ENCODE data around the gene LIX1. TPM values are rescaled to one million over a fixed set of nuclear protein-coding genes. Genes with fewer than 3 reads are reported as not detected.

LIX1 gene
- total RNA-seq, 2 experiments from 2014 or later = not detected

DNA sequence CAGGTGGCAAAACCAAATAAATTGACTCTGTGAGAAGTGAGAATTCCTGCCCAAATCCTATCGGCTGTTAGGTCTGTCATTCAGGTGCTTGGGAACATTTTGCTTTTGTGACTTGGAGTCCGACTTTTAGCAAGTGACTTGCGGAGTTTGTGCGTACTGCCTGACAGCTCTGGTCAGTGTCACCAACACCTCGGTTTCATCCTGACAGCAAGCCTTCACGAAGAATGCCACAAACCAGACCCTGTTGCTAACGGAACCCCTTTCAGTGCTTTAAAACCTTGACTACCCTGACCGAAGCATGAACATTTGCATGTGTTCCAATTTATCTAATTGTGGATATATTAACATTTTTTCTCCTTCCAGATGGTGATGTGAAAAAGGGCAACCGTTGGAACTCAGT lies 26.5 kb downstream of the LIX1 start:
- H3K27me3 Mint-ChIP-seq = no peaks in the 10 kb centered on the region
- H3K36me3 Mint-ChIP-seq (ENCODE audit: low read depth) = no peaks in the 10 kb centered on the region
- ChIA-PET CTCF (interaction anchor here (0.7 kb wide), 1 partner anchor 330 kb away, joined by 3 read pairs; no protein-coding TSS in a partner anchor), POLR2A (no interaction called here)
- peaks cover 4% of the 10 kb centered on the region for H3K4me1 Mint-ChIP-seq
- H3K27ac Mint-ChIP-seq = no peak overlapping the region
- no peak for DNase-seq
- no peak overlapping the region for H3K4me3 Mint-ChIP-seq
- H3K9me3 Mint-ChIP-seq = no peaks in the 10 kb centered on the region

DNA sequence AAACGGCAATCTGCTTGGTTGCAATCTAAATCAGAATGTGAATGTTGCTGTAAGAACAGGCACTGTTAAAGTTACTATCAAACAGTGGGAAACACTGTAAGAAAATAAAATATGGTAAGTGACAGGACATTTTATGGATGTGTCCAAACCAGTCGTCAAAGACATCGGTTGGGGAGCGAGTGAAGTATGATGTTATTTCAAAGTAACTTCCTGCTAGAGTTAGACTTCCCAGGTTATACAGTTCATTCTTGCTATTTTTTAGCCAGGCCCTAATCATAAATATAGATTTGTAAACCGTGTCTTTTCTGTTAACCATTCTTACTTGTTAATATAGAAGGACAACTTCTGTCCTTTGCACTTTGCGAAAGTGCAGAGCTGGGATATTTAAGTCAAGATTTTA lies 30.2 kb downstream of the LIX1 start:
- peaks cover 3% of the 10 kb centered on the region for H3K27me3 Mint-ChIP-seq
- ChIA-PET POLR2A (no interaction called here), CTCF (interaction anchor here (0.7 kb wide), 1 partner anchor 197 kb away, joined by 4 read pairs; no protein-coding TSS in a partner anchor)
- no peak for DNase-seq
- H3K4me1 Mint-ChIP-seq = peaks cover 4% of the 10 kb centered on the region
- no peak overlapping the region for H3K4me3 Mint-ChIP-seq
- H3K36me3 Mint-ChIP-seq (ENCODE audit: low read depth) = no peaks in the 10 kb centered on the region
- H3K9me3 Mint-ChIP-seq = no peaks in the 10 kb centered on the region
- H3K27ac Mint-ChIP-seq = no peak overlapping the region

DNA sequence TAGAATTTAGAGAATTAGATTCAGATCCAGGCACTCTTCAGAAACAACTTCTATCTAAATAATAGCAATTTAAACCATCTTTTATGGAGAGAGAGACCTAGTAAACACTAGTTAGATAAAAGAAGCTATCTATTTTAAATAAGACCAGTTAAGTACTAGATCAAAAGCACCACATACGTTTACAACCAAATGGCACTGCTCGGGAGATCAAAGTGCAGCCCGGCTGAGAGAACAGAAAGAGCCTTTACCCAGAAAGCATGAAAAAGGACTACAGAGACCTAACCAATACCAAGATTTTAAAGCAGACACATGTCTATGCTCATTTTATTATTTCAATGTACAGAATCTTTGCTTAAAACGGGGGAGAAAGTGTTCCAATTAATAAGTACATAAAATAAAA lies 30.8 kb downstream of the LIX1 start:
- no peak for DNase-seq
- H3K9me3 Mint-ChIP-seq = no peaks in the 10 kb centered on the region
- no peaks in the 10 kb centered on the region for H3K36me3 Mint-ChIP-seq (ENCODE audit: low read depth)
- ChIA-PET POLR2A (no interaction called here), CTCF (interaction anchor here (1.2 to 1.3 kb wide), 2 partner anchors 17 to 27 kb away, joined by 3 to 4 read pairs; no protein-coding TSS in a partner anchor)
- H3K27me3 Mint-ChIP-seq = peaks cover 4% of the 10 kb centered on the region
- H3K27ac Mint-ChIP-seq = no peak overlapping the region
- no peak overlapping the region for H3K4me3 Mint-ChIP-seq
- H3K4me1 Mint-ChIP-seq = peaks cover 4% of the 10 kb centered on the region

DNA sequence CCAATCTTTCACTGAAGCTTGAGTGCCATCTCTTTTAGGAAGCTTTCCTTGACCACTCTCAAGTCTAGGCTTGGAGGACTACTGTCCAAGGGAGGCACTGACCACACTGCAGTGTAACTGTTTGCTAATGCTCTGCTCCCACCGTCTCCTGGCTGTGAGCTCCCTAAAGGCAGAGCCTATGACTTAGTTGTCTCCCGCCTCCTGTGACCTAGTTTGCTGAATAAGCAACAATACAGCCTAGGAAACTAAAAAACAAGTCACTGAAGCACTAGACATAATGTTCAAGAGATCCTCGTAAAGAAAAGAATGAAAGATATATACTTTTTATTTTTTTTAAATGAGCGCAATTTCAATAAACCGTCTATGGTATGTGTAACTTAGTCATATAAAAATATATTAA lies 31.4 kb downstream of the LIX1 start:
- Mint-ChIP-seq H3K27me3 (peaks cover 4% of the 10 kb centered on the region), H3K4me3 (no peak overlapping the region), H3K4me1 (peaks cover 4% of the 10 kb centered on the region), H3K27ac (no peak overlapping the region), H3K9me3 (no peaks in the 10 kb centered on the region), H3K36me3 (ENCODE audit: low read depth) (no peaks in the 10 kb centered on the region)
- POLR2A ChIA-PET = no interaction called here
- CTCF ChIA-PET = interaction anchor here (1.2 to 1.3 kb wide), 2 partner anchors 16 to 28 kb away, joined by 3 to 4 read pairs; no protein-coding TSS in a partner anchor
- DNase-seq = no peak

DNA sequence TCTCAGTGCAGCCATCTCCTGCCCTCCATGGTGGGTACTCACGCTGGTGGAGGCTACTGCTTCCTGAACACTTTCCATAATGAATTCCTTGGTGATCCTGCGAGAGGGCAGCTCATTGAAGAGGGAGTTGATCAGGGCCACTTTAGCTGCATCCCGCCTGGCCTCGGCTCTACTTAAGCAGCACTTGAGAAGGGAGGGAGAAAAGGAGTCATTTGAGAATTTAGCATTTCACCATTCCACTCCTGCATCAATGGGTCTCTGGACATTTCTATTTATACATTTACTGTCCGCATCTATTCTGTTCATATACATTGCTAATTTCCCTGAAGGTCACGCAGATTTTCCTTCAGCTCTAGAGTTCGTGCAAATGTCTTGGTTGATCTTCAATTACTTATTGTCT lies 35.1 kb downstream of the LIX1 start:
- H3K4me3 Mint-ChIP-seq = no peak overlapping the region
- H3K27ac Mint-ChIP-seq = no peak overlapping the region
- H3K4me1 Mint-ChIP-seq = peaks cover 4% of the 10 kb centered on the region
- no peaks in the 10 kb centered on the region for H3K36me3 Mint-ChIP-seq (ENCODE audit: low read depth)
- no peak for DNase-seq
- ChIA-PET POLR2A (no interaction called here), CTCF (no interaction called here)
- peaks cover 4% of the 10 kb centered on the region for H3K27me3 Mint-ChIP-seq
- H3K9me3 Mint-ChIP-seq = no peaks in the 10 kb centered on the region

DNA sequence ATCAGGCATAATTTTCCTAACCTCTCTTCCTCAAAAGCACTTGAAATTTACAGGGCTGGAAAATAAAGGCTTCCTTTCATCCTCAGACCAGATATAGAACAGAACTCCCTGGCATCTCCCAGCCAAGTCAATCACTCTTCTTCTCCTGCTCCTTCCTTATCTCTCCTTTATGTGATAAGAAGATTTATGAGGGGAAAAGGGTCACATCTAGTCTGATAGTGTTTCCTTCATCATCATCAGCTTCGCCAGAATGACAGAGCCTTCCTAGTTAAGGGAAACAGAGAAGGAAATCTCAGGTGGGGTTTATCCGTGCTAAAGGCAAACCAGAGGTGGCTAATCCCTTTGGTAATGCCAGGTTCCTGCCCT lies 36.2 kb downstream of the LIX1 start:
- peaks cover 4% of the 10 kb centered on the region for H3K27me3 Mint-ChIP-seq
- H3K4me3 Mint-ChIP-seq = no peak overlapping the region
- DNase-seq = no peak
- ChIA-PET CTCF (no interaction called here), POLR2A (no interaction called here)
- H3K9me3 Mint-ChIP-seq = no peaks in the 10 kb centered on the region
- no peaks in the 10 kb centered on the region for H3K4me1 Mint-ChIP-seq
- H3K36me3 Mint-ChIP-seq (ENCODE audit: low read depth) = no peaks in the 10 kb centered on the region
- no peak overlapping the region for H3K27ac Mint-ChIP-seq

DNA sequence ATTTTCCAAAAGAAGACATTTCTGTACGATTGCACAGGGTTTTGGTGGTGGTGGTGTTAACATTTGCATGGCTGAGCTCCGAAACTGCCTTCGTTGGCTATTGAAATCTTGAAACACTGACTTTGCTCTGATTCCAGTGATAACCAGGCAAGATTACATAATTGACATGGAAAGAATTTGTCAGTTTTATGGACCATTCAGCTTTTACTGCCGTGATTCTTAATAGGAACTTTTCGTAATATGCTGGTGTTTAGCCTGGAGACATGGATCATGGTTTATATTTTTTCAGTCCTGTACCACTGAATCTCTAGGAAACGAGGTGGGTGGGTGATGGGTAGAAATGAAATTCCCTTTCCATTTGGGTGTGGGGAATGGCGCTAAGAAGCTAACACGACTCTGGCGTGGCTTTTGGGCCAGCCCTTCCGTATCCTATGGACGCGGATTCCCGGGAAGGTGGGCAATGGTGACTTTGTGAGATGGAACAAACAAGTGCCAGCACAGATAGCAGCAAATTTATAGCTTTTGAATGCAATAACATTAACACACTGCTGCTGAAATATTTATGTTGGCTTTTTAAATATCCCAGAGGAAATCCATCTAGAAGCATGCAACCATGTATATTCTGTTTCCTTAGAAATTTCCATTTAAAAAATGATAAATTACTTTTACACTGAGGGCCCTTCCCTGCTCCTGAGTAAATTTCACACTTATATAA lies 36.8 kb downstream of the LIX1 start:
- Mint-ChIP-seq H3K9me3 (no peaks in the 10 kb centered on the region), H3K27me3 (peaks cover 4% of the 10 kb centered on the region), H3K27ac (no peak overlapping the region), H3K36me3 (ENCODE audit: low read depth) (no peaks in the 10 kb centered on the region), H3K4me3 (no peak overlapping the region), H3K4me1 (no peaks in the 10 kb centered on the region)
- DNase-seq = no peak
- POLR2A ChIA-PET = no interaction called here
- CTCF ChIA-PET = no interaction called here

DNA sequence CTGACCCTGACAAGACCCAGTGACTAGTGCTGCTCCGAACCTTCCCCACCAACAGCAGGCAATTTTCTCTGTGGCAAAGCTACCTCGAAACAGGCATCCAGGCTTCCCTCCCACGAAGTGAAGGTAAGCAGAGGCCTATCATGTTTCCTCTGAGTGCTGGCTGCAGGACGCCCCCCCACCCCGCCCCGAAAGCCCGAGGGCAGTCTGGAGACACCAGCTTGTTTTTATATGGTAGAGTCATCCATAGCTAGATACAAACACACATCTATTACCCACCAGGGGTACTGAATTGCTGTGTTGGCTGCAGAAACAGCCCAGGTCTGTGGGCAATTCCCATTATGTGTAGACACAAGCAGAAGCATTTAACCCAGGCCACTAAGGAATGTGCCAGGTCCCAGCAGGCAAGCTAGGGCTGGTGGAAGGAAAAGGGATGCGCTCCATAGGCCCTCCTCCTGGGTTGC lies 40.4 kb downstream of the LIX1 start:
- POLR2A ChIA-PET = no interaction called here
- CTCF ChIA-PET = interaction anchor here (1.0 kb wide), 1 partner anchor 32 kb away, joined by 3 read pairs; no protein-coding TSS in a partner anchor
- H3K9me3 Mint-ChIP-seq = no peaks in the 10 kb centered on the region
- H3K4me1 Mint-ChIP-seq = no peaks in the 10 kb centered on the region
- DNase-seq = no peak
- H3K27ac Mint-ChIP-seq = no peak overlapping the region
- peaks cover 16% of the 10 kb centered on the region for H3K27me3 Mint-ChIP-seq
- H3K4me3 Mint-ChIP-seq = no peak overlapping the region
- no peaks in the 10 kb centered on the region for H3K36me3 Mint-ChIP-seq (ENCODE audit: low read depth)

DNA sequence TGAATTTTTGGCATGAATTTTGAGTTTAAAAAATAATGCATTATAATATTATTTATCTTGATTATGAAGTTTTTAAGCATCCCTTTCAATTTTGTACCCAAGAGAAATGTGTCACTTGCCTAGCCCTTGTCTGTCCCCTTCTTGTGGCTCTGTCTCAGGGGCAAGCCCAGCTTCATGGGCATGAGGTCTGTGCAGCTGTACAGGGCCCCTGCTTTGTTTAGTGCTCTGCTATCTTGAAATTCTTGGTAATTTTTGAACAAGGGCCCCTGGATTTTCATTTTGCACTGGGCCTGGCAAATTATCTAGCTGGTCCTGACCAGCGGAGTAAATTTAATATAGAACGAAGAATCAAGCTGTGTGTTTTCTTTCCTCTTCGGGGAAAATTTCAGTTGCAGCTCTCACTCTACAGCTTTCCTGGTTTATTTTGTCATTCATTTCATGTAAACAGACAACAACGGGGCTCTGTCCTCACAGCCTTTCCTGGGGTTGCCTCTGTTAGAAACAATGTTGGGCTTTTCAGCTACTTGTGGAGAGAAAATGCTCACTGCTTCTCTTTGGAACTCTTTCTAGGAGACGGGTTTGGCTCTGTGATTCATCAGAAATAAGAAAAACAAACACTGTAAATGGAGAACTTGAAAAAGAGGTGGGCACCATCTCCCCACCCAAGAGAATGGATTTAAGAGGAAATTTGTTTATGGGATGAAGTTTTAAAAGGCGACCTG lies 41.1 kb downstream of the LIX1 start:
- DNase-seq = no peak
- H3K9me3 Mint-ChIP-seq = no peaks in the 10 kb centered on the region
- CTCF ChIA-PET = interaction anchor here (1.0 kb wide), 1 partner anchor 31 kb away, joined by 3 read pairs; no protein-coding TSS in a partner anchor
- peaks cover 17% of the 10 kb centered on the region for H3K27me3 Mint-ChIP-seq
- H3K4me3 Mint-ChIP-seq = no peak overlapping the region
- POLR2A ChIA-PET = no interaction called here
- peaks cover 3% of the 10 kb centered on the region for H3K4me1 Mint-ChIP-seq
- no peak overlapping the region for H3K27ac Mint-ChIP-seq
- H3K36me3 Mint-ChIP-seq (ENCODE audit: low read depth) = no peaks in the 10 kb centered on the region

DNA sequence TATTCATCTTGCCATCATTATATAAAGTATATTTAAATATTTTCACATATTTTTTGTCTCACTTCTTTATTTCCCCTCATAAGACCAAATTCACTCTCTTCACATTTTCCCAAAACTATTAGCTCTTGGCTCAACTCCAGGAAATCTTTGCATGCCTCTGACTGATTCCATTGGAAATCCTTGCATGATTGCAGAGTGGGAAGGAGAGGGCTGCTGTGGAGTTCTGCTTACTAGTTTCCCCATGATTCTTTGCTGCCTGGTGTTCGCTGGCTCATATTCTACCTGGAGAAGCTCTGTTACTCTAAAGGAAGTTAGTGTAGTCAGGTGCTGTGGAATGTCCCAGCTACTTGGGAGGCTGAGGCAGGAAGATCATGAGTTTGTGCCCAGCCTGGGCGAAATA lies 41.9 kb downstream of the LIX1 start:
- Mint-ChIP-seq H3K27me3 (peaks cover 17% of the 10 kb centered on the region), H3K9me3 (no peaks in the 10 kb centered on the region), H3K36me3 (ENCODE audit: low read depth) (no peaks in the 10 kb centered on the region), H3K4me1 (peaks cover 11% of the 10 kb centered on the region), H3K4me3 (no peak overlapping the region), H3K27ac (no peak overlapping the region)
- POLR2A ChIA-PET = no interaction called here
- CTCF ChIA-PET = interaction anchor here (0.6 kb wide), 1 partner anchor 39 kb away, joined by 3 read pairs; no protein-coding TSS in a partner anchor
- DNase-seq = no peak

DNA sequence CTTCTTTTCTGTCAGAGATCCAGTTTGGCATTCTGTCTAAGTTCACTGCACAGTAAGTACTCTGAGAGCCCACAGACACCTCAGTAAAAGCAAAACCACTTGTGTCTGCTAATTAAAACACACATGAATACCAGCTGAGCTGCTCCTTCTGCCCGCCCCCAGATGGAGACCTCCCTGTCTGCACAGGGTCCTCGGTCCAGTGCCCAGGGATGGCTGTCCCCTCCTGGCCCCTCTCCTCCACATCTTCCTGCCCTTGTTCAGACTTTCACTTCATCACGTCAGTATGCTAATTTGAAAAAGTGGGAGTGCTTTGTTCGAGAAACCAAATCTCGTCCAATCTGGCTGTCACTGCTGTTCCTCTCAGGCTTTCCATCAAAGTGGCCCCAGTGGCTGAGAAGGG lies 43.5 kb downstream of the LIX1 start:
- no peak for DNase-seq
- Mint-ChIP-seq H3K4me1 (peaks cover 24% of the 10 kb centered on the region), H3K27ac (no peak overlapping the region), H3K9me3 (peaks cover 2% of the 10 kb centered on the region), H3K4me3 (no peak overlapping the region), H3K36me3 (ENCODE audit: low read depth) (peaks cover 4% of the 10 kb centered on the region), H3K27me3 (peaks cover 17% of the 10 kb centered on the region)
- CTCF ChIA-PET = no interaction called here
- POLR2A ChIA-PET = no interaction called here

DNA sequence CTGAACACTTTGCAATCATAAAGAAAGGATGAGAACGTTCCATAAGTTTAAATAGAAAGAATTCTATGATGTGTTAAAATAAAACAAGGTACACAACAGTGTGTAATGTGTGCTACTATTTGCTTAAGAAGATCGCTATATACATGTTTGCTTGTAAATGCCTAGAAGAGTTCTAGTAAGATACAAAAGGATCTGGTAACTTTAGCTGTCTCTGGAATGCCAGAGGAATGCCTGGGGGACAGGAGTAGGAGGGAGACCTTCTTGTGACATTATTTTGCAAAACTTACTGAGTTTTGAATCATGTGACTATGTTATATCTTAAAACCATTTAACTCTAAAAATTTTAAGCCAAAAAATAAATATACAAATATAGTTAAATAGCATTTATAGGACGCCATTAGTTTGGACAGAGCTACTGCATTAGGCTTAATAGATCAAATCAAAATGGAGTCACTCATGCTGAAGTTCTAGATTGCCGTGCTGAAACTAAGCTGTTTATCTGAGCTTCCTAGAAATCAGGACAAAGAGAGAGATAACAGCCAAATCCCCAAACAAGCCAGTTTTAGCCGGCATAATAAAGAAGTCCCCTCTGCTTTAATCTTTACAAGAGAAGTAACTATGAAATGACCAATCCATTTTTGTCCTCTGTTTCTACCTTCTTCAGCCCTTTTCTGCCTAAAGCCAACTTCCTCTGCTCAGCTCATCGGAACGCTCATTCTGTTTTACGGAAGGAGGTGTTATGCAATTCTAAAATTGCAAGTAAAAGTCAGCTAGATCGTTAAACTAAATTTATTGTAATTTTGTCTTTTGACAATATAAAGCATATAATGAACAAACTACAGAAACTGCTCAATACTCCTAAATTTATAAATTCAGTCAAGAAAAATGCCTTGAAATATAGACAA lies 44.8 kb downstream of the LIX1 start:
- POLR2A ChIA-PET = no interaction called here
- DNase-seq = no peak
- Mint-ChIP-seq H3K9me3 (peaks cover 2% of the 10 kb centered on the region), H3K27ac (no peak overlapping the region), H3K27me3 (peaks cover 17% of the 10 kb centered on the region), H3K36me3 (ENCODE audit: low read depth) (peaks cover 4% of the 10 kb centered on the region), H3K4me3 (no peak overlapping the region), H3K4me1 (peaks cover 24% of the 10 kb centered on the region)
- CTCF ChIA-PET = interaction anchor here (0.8 to 2.4 kb wide), 2 partner anchors 12 to 29 kb away, joined by 3 to 8 read pairs; no protein-coding TSS in a partner anchor

DNA sequence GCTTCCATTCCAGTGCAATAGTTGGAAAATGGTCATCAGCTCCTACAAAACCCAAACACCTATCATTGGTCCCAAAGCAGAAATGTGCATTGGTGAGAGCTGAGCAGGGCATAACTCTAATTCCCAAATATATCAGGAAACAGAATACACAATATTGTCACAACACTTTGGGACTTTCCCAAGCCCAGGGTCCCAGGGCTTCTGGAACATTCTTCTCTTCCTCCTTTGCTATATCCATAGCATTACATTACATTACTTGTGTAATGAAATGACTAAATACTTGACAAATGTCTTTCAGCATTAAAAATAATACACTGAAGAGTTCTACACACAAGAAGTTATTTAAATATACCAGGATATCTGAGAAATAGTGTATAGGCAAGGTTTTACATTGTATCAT lies 45.6 kb downstream of the LIX1 start:
- Mint-ChIP-seq H3K27me3 (peaks cover 25% of the 10 kb centered on the region), H3K9me3 (peaks cover 2% of the 10 kb centered on the region), H3K4me1 (peaks cover 24% of the 10 kb centered on the region), H3K4me3 (no peak overlapping the region), H3K36me3 (ENCODE audit: low read depth) (peaks cover 4% of the 10 kb centered on the region), H3K27ac (no peak overlapping the region)
- DNase-seq = no peak
- ChIA-PET POLR2A (no interaction called here), CTCF (interaction anchor here (2.4 kb wide), 1 partner anchor 13 kb away, joined by 8 read pairs; no protein-coding TSS in a partner anchor)
